Temporal lobe (tissue), 1 donor: Measurements from ENCODE around the gene YAP1. TPM values are rescaled to one million over a fixed set of nuclear protein-coding genes. Genes with fewer than 3 reads are reported as not detected.

Experiments used
- total RNA-seq: library from RNA; depleted of rRNA; stranded (reverse); fragments of >200 nt; gene quantifications from one replicate; pipeline ENCODE4 v1.2.3, GENCODE V29; 2014

YAP1 gene
- total RNA-seq, 1 donor from 2014 or later = 17.2 TPM

Other genes with a start within 250 kb of the YAP1 start
- 13.8 TPM for gene CEP126, start 195.4 kb upstream of the YAP1 start, total RNA-seq
- gene ANGPTL5, start 193.9 kb upstream of the YAP1 start, total RNA-seq = 0.25 TPM
- gene CFAP300, start 63.0 kb upstream of the YAP1 start, total RNA-seq = 2.2 TPM
- gene BIRC3, start 207.0 kb downstream of the YAP1 start, total RNA-seq = 0.74 TPM
- gene BIRC2, start 236.8 kb downstream of the YAP1 start, total RNA-seq = 112 TPM